Measurements from ENCODE around the gene ERP27.

Gene ERP27

GRCh38 chr12:14959463-14959862, 21.1 kb upstream of the ERP27 start:
- DNase-seq, result no peak

- no peak for DNase-seq
These were observed 20.7 kb upstream of the ERP27 start for GRCh38 chr12:14959126-14959440.

GRCh38 chr12:14958361-14959125, 20.2 kb upstream of the ERP27 start:
- DNase-seq, result no peak

- no peak for DNase-seq
These were observed 19.3 kb upstream of the ERP27 start for GRCh38 chr12:14957551-14958168.

GRCh38 chr12:14956905-14957304, 18.6 kb upstream of the ERP27 start:
- DNase-seq, result no peak

GRCh38 chr12:14956024-14956891, 17.9 kb upstream of the ERP27 start:
- DNase-seq, result no peak

- DNase-seq, result no peak
These were observed 15.9 kb upstream of the ERP27 start for GRCh38 chr12:14954269-14954668.

- no peak for DNase-seq
These were observed 15.4 kb upstream of the ERP27 start for GRCh38 chr12:14953752-14954151.

GRCh38 chr12:14952299-14952921, 14.1 kb upstream of the ERP27 start:
- peak; percentile 33 for DNase-seq

GRCh38 chr12:14951851-14952250, 13.5 kb upstream of the ERP27 start:
- no peak for DNase-seq

GRCh38 chr12:14950982-14951746, 12.8 kb upstream of the ERP27 start:
- DNase-seq, result no peak

- DNase-seq, result no peak
These were observed 12.1 kb upstream of the ERP27 start for GRCh38 chr12:14950421-14950820.

- DNase-seq, result no peak
These were observed 11.3 kb upstream of the ERP27 start for GRCh38 chr12:14949631-14950030.

- DNase-seq, result peak; percentile 50
These were observed 10.3 kb upstream of the ERP27 start for GRCh38 chr12:14948672-14949071.

- DNase-seq, result no peak
These were observed 8.5 kb upstream of the ERP27 start for GRCh38 chr12:14946861-14947260.

- no peak for DNase-seq
These were observed 7.8 kb upstream of the ERP27 start for GRCh38 chr12:14946162-14946561.

- DNase-seq, result no peak
These were observed 4.0 kb upstream of the ERP27 start for GRCh38 chr12:14942196-14942931.

GRCh38 chr12:14941369-14941768, 3.0 kb upstream of the ERP27 start:
- DNase-seq, result no peak

GRCh38 chr12:14937689-14938088, 648 bp downstream of the ERP27 start:
- no peak for DNase-seq

- no peak for DNase-seq
These were observed 1.3 kb downstream of the ERP27 start for GRCh38 chr12:14937014-14937413.

- DNase-seq, result no peak
These were observed 2.0 kb downstream of the ERP27 start for GRCh38 chr12:14936224-14936861.

All from activated gamma-delta T cell treated with Interleukin-2 at 50 U/mL for 16 hours (primary cell).